GM18498 (cell line): Measurements from ENCODE around the gene CERS2.
A peak's percentile ranks its signal among the peaks of the same experiment; 100 is the strongest.

Source experiments
- ATAC-seq: cut with Tn5 transposase; IDR thresholded peaks from one replicate; pipeline ENCODE4 v1.9.1; 2021; ENCODE audit warnings: mild to moderate bottlenecking, moderate library complexity; ENCODE audit not compliant: unreplicated experiment

The CERS2 gene

GRCh38 chr1:150922519-150922975 is 52.1 kb downstream of the CERS2 start:
- peak; percentile 38 for ATAC-seq

GRCh38 chr1:150917387-150917786 is 57.2 kb downstream of the CERS2 start:
- no peak for ATAC-seq
